Keratinocyte (primary cell): ENCODE measurements around the gene AZU1.

Source experiments
- CTCF ChIP-seq, 3 experiments: IDR thresholded peaks in 1 of 3; conservative IDR thresholded peaks in 1 of 3; optimal IDR thresholded peaks in 1 of 3; 2 replicates in 2 of 3; 3 replicates in 1 of 3; pipeline versions ENCODE3 to v1.5.1; 2011; ENCODE audit warnings: low read length in 3 of 3, mild to moderate bottlenecking in 3 of 3, moderate library complexity in 2 of 3, control low read depth in 1 of 3, inconsistent platforms in 1 of 3; ENCODE audit not compliant: insufficient read depth in 2 of 3; ENCODE audit errors: extremely low read depth in 1 of 3
- EZH2 ChIP-seq: IDR thresholded peaks from one replicate; pipeline ENCODE4 v1.6.1; 2012; ENCODE audit warnings: inconsistent platforms, mild to moderate bottlenecking, low read length, moderate library complexity

DNA sequence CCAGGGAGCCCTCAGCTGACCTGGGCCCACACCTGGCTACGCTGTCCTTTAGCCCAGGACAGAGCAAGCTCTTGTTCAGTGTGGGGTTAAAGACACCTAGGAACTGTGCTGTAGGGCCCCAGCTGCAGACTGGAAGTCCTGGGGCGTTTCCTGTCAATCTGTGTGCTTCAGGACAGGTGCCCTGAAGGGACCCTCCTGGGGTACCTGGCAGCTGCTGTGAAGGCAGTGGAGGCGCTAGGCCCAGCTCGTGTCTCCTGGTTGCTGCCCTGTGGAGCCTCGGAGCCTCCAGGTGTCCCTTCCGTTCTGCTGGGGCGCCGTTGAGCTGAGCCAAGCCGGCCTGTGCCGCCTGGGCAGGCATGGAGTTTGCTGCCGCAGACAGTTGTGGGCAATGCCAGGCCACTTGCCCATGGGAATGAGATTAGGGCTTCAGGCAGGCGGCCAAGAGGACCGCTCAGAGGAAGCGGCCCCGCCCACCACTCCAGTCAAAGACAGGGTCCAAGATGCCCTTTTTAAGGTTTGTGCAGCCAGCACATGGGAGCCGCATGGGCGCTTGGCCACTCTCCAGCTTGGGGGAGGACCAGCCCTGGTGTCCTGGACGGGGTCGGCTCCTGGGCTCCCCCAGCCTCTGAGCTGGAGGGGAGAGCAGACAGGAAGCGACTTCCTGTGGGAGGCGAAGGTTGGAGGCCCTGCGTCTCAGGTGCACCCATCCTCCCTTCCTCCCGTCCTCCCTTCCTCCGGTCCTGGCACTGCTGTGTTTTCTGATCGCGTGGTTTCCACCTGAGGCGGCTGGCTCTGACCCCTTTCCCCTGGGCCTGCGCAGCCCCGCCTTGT is 26.4 kb upstream of the AZU1 start:
- no peak for TF ChIP-seq CTCF (optimal IDR thresholded peaks at IDR 0.05 in 1 of 3, IDR thresholded peaks at IDR 0.05 in 1 of 3, conservative IDR thresholded peaks at IDR 0.05 in 1 of 3; ENCODE audit: extremely low read depth in 1 of 3, insufficient read depth in 2 of 3, low read length in 3 of 3)
- TF ChIP-seq EZH2: no peak
